Keratinocyte (primary cell): Measurements from ENCODE around the gene NPDC1. TPM values are rescaled to one million over a fixed set of nuclear protein-coding genes. Genes with fewer than 3 reads are reported as not detected.

Experiments used
- DNase-seq: peaks from one replicate; pipeline ENCODE4 v3.0.0-alpha.2; 2011; ENCODE audit warnings: low read depth, missing footprints, low spot score
- FAIRE-seq: peaks from 2 replicates; lab custom pipeline; 2011; peaks lifted over from hg19 to GRCh38; lab: Jason Lieb, UNC
- H2AFZ ChIP-seq: 2 replicates; pipeline ENCODE4 v1.6.0; 2012; ENCODE audit warnings: low read length, control low read depth, inconsistent platforms; ENCODE audit not compliant: control insufficient read depth
- H3K27ac ChIP-seq: 2 replicates; pipeline ENCODE4 v1.5.1; 2011; ENCODE audit warnings: low read length; ENCODE audit not compliant: control insufficient read depth, insufficient read depth
- H3K27me3 ChIP-seq: 3 replicates; pipeline ENCODE4 v1.6.0; 2011; ENCODE audit warnings: low read length; ENCODE audit not compliant: control insufficient read depth, insufficient read depth; ENCODE audit errors: extremely low read depth
- H3K36me3 ChIP-seq, 2 experiments: 2 replicates in 1 of 2; 3 replicates in 1 of 2; pipeline ENCODE4 v1.5.1; 2011; ENCODE audit warnings: low read length in 2 of 2, mild to moderate bottlenecking in 1 of 2; ENCODE audit not compliant: control insufficient read depth in 2 of 2, insufficient read depth in 2 of 2; ENCODE audit errors: extremely low read depth in 1 of 2
- H3K4me1 ChIP-seq: 3 replicates; pipeline ENCODE4 v1.5.1; 2011; ENCODE audit warnings: low read length; ENCODE audit not compliant: control insufficient read depth, insufficient read depth; ENCODE audit errors: extremely low read depth
- H3K4me2 ChIP-seq: 3 replicates; pipeline ENCODE4 v1.6.0; 2011; ENCODE audit warnings: low read depth, low read length; ENCODE audit not compliant: control insufficient read depth, insufficient read depth; ENCODE audit errors: extremely low read depth
- H3K4me3 ChIP-seq, 3 experiments: fragments of 200-600 bp in 1 of 3; sonication (generic) in 1 of 3; 2 replicates in 2 of 3; 3 replicates in 1 of 3; pipeline ENCODE4 v1.5.1; 2011 to 2016; ENCODE audit warnings: low read length in 3 of 3, mild to moderate bottlenecking in 3 of 3, control low read depth in 2 of 3, inconsistent platforms in 1 of 3, low read depth in 1 of 3, mixed read lengths in 1 of 3, mixed run types in 1 of 3, moderate library complexity in 1 of 3; ENCODE audit not compliant: control insufficient read depth in 2 of 3, insufficient read depth in 2 of 3; ENCODE audit errors: extremely low read depth in 1 of 3
- H3K79me2 ChIP-seq: 2 replicates; pipeline ENCODE4 v1.6.0; 2012; ENCODE audit warnings: low read length; ENCODE audit not compliant: control insufficient read depth, insufficient read depth
- H3K9ac ChIP-seq: 3 replicates; pipeline ENCODE4 v1.6.0; 2011; ENCODE audit warnings: low read length; ENCODE audit not compliant: control insufficient read depth, insufficient read depth; ENCODE audit errors: extremely low read depth
- H3K9me1 ChIP-seq: 3 replicates; pipeline ENCODE4 v1.6.0; 2011; ENCODE audit warnings: low read length; ENCODE audit not compliant: control insufficient read depth, insufficient read depth; ENCODE audit errors: extremely low read depth
- H3K9me3 ChIP-seq: 2 replicates; pipeline ENCODE4 v1.5.1; 2012; ENCODE audit warnings: low read depth, low read length; ENCODE audit not compliant: control insufficient read depth
- H4K20me1 ChIP-seq: 3 replicates; pipeline ENCODE4 v1.6.0; 2011; ENCODE audit warnings: low read length; ENCODE audit not compliant: control insufficient read depth, insufficient read depth; ENCODE audit errors: extremely low read depth
- CTCF ChIP-seq, 3 experiments: IDR thresholded peaks in 1 of 3; conservative IDR thresholded peaks in 1 of 3; optimal IDR thresholded peaks in 1 of 3; 2 replicates in 2 of 3; 3 replicates in 1 of 3; pipeline versions ENCODE3 to v1.5.1; 2011; ENCODE audit warnings: low read length in 3 of 3, mild to moderate bottlenecking in 3 of 3, moderate library complexity in 2 of 3, control low read depth in 1 of 3, inconsistent platforms in 1 of 3; ENCODE audit not compliant: insufficient read depth in 2 of 3; ENCODE audit errors: extremely low read depth in 1 of 3
- EZH2 ChIP-seq: IDR thresholded peaks from one replicate; pipeline ENCODE4 v1.6.1; 2012; ENCODE audit warnings: inconsistent platforms, mild to moderate bottlenecking, low read length, moderate library complexity
- dilution Hi-C: fragments of 300-500 bp; cut with MboI; formaldehyde crosslinking; loops from one replicate; pipeline ENCODE4 v1.7.0; 2020; ENCODE audit warnings: low sequenced_read_pairs; ENCODE audit not compliant: extremely low pct_ligation_motif_present
- polyA plus RNA-seq, 5 experiments: library from polyadenylated mRNA; depleted of rRNA in 3 of 5; stranded (reverse) in 3 of 5; stranded (forward) in 1 of 5; unstranded in 1 of 5; fragments of >200 nt; gene quantifications; 1 replicate in 1 of 5; 2 replicates in 3 of 5; 3 replicates in 1 of 5; pipeline versions ENCODE4 v1.2.1 to v1.2.3, GENCODE V29; 2011 to 2012; ENCODE audit warnings: missing spikeins in 2 of 5, low read depth in 1 of 5, low replicate concordance in 1 of 5

NPDC1 gene
- polyA plus RNA-seq, 1 donor (not counting 4 experiments of a cell fraction or from before 2014, with no cell fraction given), result 9.8 TPM

- H3K27ac ChIP-seq, result no peak overlapping the region
- dilution Hi-C loops, result no loop called here
Observed at GRCh38 chr9:137088121-137088520, 42.1 kb upstream of the NPDC1 start.

GRCh38 chr9:137087409-137087925, 41.5 kb upstream of the NPDC1 start:
- DNase-seq, result no peak
- peak overlapping the region; percentile 69 to 93 (median 76) for H3K4me3 ChIP-seq
- H3K4me1 ChIP-seq, result peaks cover 48% of the 10 kb centered on the region
- peaks cover 4 to 13% of the 10 kb centered on the region in 2 experiments for H3K36me3 ChIP-seq
- TF ChIP-seq CTCF (optimal IDR thresholded peaks at IDR 0.05 in 1 of 3, IDR thresholded peaks at IDR 0.05 in 1 of 3, conservative IDR thresholded peaks at IDR 0.05 in 1 of 3; ENCODE audit: extremely low read depth in 1 of 3, insufficient read depth in 2 of 3, low read length in 3 of 3) (no peak), EZH2 (no peak)
- no peaks in the 10 kb centered on the region for H3K27me3 ChIP-seq
- peaks cover 2% of the 10 kb centered on the region for H3K9me1 ChIP-seq
- no peaks in the 10 kb centered on the region for H4K20me1 ChIP-seq
- no peak for FAIRE-seq
- peaks cover 8% of the 10 kb centered on the region for H3K79me2 ChIP-seq
- peak overlapping the region; percentile 90 for H3K27ac ChIP-seq
- dilution Hi-C loops, result no loop called here
- H3K9ac ChIP-seq, result peak overlapping the region; percentile 82
- no peaks in the 10 kb centered on the region for H3K9me3 ChIP-seq
- H2AFZ ChIP-seq, result peak overlapping the region; percentile 70
- H3K4me2 ChIP-seq, result peak overlapping the region; percentile 99

More at GRCh38 chr9:137088121-137088520, 42.1 kb upstream of the NPDC1 start:
- TF ChIP-seq EZH2 (no peak), CTCF (optimal IDR thresholded peaks at IDR 0.05 in 1 of 3, IDR thresholded peaks at IDR 0.05 in 1 of 3, conservative IDR thresholded peaks at IDR 0.05 in 1 of 3; ENCODE audit: extremely low read depth in 1 of 3, insufficient read depth in 2 of 3, low read length in 3 of 3) (no peak)
- H3K79me2 ChIP-seq, result peaks cover 8% of the 10 kb centered on the region
- H3K9ac ChIP-seq, result no peak overlapping the region
- H3K9me1 ChIP-seq, result peaks cover 1% of the 10 kb centered on the region
- peak overlapping the region in 2 of 3 experiments; percentile 76 to 93 for H3K4me3 ChIP-seq
- H3K36me3 ChIP-seq, result peaks cover 2 to 13% of the 10 kb centered on the region in 2 experiments
- H2AFZ ChIP-seq, result no peak overlapping the region
- no peak for DNase-seq
- H3K4me1 ChIP-seq, result peaks cover 41% of the 10 kb centered on the region
- FAIRE-seq, result no peak
- H4K20me1 ChIP-seq, result no peaks in the 10 kb centered on the region
- H3K4me2 ChIP-seq, result peak overlapping the region; percentile 99
- H3K9me3 ChIP-seq, result no peaks in the 10 kb centered on the region
- H3K27me3 ChIP-seq, result no peaks in the 10 kb centered on the region
